HepG2 (cell line): ENCODE results near the gene ADARB2. TPM values are rescaled to one million over a fixed set of nuclear protein-coding genes. Genes with fewer than 3 reads are reported as not detected.

Source experiments
- CENPX ChIP-seq: sonication (generic); formaldehyde crosslinking; IDR thresholded peaks from 2 replicates; pipeline ENCODE4 v1.9.0; 2021; ENCODE audit warnings: mild to moderate bottlenecking, missing genetic modification reagents, moderate library complexity
- GATAD1 ChIP-seq: IDR thresholded peaks from 2 replicates; pipeline ENCODE4 v1.6.1; 2016; ENCODE audit warnings: missing genetic modification reagents, missing compliant biosample characterization
- KMT2A ChIP-seq: sonication (generic); formaldehyde crosslinking; IDR thresholded peaks from 2 replicates; pipeline ENCODE4 v1.4.0; 2020; ENCODE audit warnings: missing genetic modification reagents
- SCMH1 ChIP-seq: sonication (generic); formaldehyde crosslinking; IDR thresholded peaks from 2 replicates; pipeline ENCODE4 v1.9.0; 2021; ENCODE audit warnings: missing genetic modification reagents, mild to moderate bottlenecking, borderline replicate concordance
- TBL1XR1 ChIP-seq: fragments of 150-350 bp; IDR thresholded peaks from 2 replicates; pipeline ENCODE4 v1.6.1; 2014; ENCODE audit warnings: borderline replicate concordance, low read length; ENCODE audit not compliant: partially characterized antibody
- ZNF678 ChIP-seq: sonication (generic); formaldehyde crosslinking; IDR thresholded peaks from 2 replicates; pipeline ENCODE4 v1.4.0; 2020; ENCODE audit warnings: mild to moderate bottlenecking, missing genetic modification reagents
- ZNF792 ChIP-seq: IDR thresholded peaks from 2 replicates; pipeline ENCODE4 v1.6.1; 2016
- polyA plus RNA-seq, 8 experiments: library from polyadenylated mRNA; depleted of rRNA in 3 of 8; stranded (reverse) in 7 of 8; unstranded in 1 of 8; fragments of >200 nt; fragmentation: Illumina TruSeq in 4 of 8; extraction: Trizol in 4 of 8; gene quantifications; 2 replicates each; pipeline versions ENCODE4 v1.2.1 to v1.2.3, GENCODE V29; 2011 to 2016; ENCODE audit warnings: low read depth in 4 of 8, missing spikeins in 1 of 8, mixed read lengths in 1 of 8; ENCODE audit not compliant: insufficient read depth in 1 of 8
- total RNA-seq, 5 experiments: library from RNA; depleted of rRNA; stranded (reverse); fragments of >200 nt; fragmentation: Illumina TruSeq; extraction: Trizol; gene quantifications; 2 replicates each; pipeline ENCODE4 v1.2.3, GENCODE V29; 2016; ENCODE audit warnings: low read depth in 1 of 5
- TF ChIP-seq, protein P1 (sequence below): sonication (generic); formaldehyde crosslinking; conservative IDR thresholded peaks from 2 replicates; pipeline ENCODE4 v1.4.0; 2020; ENCODE audit warnings: missing genetic modification reagents
- TF ChIP-seq, protein P2 (sequence below): IDR thresholded peaks from 2 replicates; pipeline ENCODE4 v1.6.1; 2016; ENCODE audit warnings: mild to moderate bottlenecking
- TF ChIP-seq, protein P3 (sequence below): sonication (generic); formaldehyde crosslinking; IDR thresholded peaks from 2 replicates; pipeline ENCODE4 v1.4.0; 2020; ENCODE audit warnings: missing genetic modification reagents
- TF ChIP-seq, protein P4 (sequence below): sonication (generic); formaldehyde crosslinking; IDR thresholded peaks from 2 replicates; pipeline ENCODE4 v1.5.0; 2020; ENCODE audit warnings: missing genetic modification reagents
- TF ChIP-seq, protein P5 (sequence below): sonication (generic); formaldehyde crosslinking; IDR thresholded peaks from 2 replicates; pipeline ENCODE4 v1.4.0; 2020; ENCODE audit warnings: mild to moderate bottlenecking, low read depth, missing genetic modification reagents
- TF ChIP-seq, protein P6 (sequence below): sonication (generic); formaldehyde crosslinking; IDR thresholded peaks from 2 replicates; pipeline ENCODE4 v1.5.0; 2020; ENCODE audit warnings: mild to moderate bottlenecking, missing genetic modification reagents
- TF ChIP-seq, protein P7 (sequence below): sonication (generic); IDR thresholded peaks from 2 replicates; pipeline ENCODE4 v1.6.1; 2016; ENCODE audit warnings: low read depth, borderline replicate concordance
- TF ChIP-seq, protein P8 (sequence below): sonication (generic); formaldehyde crosslinking; IDR thresholded peaks from 2 replicates; pipeline ENCODE4 v1.4.0; 2020; ENCODE audit warnings: low read depth, mild to moderate bottlenecking, missing genetic modification reagents

The ADARB2 gene
- total and polyA plus RNA-seq, 2 of the 13 experiments (the other 11 are each of a cell fraction or from before 2014, with no cell fraction given), result not detected

DNA sequence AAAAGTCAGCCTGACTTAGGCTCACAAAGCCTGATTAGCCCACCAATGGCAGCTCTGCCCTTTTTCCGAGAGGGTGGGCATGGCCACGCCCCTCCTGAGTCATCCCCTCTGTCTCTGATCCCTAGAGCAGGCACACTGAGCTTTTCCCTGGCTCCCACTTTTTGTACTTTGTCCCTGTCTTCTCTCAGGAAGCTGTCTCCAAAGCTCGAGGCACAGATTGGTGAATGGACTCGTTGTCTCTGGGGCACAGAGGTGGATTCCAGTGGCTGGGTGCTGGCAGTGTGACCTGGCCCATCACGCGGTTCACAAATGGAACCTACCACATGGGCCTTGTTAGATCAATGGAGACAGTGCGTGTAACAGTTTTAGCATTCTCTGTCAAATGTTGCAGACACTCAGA lies 367.7 kb downstream of the ADARB2 start (continued):
- TF ChIP-seq, protein P1, sequence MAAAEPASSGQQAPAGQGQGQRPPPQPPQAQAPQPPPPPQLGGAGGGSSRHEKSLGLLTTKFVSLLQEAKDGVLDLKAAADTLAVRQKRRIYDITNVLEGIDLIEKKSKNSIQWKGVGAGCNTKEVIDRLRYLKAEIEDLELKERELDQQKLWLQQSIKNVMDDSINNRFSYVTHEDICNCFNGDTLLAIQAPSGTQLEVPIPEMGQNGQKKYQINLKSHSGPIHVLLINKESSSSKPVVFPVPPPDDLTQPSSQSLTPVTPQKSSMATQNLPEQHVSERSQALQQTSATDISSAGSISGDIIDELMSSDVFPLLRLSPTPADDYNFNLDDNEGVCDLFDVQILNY (CRISPR knock-in tag), result no peak
- TF ChIP-seq, protein P2, sequence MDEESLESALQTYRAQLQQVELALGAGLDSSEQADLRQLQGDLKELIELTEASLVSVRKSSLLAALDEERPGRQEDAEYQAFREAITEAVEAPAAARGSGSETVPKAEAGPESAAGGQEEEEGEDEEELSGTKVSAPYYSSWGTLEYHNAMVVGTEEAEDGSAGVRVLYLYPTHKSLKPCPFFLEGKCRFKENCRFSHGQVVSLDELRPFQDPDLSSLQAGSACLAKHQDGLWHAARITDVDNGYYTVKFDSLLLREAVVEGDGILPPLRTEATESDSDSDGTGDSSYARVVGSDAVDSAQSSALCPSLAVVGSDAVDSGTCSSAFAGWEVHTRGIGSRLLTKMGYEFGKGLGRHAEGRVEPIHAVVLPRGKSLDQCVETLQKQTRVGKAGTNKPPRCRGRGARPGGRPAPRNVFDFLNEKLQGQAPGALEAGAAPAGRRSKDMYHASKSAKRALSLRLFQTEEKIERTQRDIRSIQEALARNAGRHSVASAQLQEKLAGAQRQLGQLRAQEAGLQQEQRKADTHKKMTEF (CRISPR knock-in tag), result no peak; the same call in 1 of the 2 replicates
- TF ChIP-seq, protein P3, sequence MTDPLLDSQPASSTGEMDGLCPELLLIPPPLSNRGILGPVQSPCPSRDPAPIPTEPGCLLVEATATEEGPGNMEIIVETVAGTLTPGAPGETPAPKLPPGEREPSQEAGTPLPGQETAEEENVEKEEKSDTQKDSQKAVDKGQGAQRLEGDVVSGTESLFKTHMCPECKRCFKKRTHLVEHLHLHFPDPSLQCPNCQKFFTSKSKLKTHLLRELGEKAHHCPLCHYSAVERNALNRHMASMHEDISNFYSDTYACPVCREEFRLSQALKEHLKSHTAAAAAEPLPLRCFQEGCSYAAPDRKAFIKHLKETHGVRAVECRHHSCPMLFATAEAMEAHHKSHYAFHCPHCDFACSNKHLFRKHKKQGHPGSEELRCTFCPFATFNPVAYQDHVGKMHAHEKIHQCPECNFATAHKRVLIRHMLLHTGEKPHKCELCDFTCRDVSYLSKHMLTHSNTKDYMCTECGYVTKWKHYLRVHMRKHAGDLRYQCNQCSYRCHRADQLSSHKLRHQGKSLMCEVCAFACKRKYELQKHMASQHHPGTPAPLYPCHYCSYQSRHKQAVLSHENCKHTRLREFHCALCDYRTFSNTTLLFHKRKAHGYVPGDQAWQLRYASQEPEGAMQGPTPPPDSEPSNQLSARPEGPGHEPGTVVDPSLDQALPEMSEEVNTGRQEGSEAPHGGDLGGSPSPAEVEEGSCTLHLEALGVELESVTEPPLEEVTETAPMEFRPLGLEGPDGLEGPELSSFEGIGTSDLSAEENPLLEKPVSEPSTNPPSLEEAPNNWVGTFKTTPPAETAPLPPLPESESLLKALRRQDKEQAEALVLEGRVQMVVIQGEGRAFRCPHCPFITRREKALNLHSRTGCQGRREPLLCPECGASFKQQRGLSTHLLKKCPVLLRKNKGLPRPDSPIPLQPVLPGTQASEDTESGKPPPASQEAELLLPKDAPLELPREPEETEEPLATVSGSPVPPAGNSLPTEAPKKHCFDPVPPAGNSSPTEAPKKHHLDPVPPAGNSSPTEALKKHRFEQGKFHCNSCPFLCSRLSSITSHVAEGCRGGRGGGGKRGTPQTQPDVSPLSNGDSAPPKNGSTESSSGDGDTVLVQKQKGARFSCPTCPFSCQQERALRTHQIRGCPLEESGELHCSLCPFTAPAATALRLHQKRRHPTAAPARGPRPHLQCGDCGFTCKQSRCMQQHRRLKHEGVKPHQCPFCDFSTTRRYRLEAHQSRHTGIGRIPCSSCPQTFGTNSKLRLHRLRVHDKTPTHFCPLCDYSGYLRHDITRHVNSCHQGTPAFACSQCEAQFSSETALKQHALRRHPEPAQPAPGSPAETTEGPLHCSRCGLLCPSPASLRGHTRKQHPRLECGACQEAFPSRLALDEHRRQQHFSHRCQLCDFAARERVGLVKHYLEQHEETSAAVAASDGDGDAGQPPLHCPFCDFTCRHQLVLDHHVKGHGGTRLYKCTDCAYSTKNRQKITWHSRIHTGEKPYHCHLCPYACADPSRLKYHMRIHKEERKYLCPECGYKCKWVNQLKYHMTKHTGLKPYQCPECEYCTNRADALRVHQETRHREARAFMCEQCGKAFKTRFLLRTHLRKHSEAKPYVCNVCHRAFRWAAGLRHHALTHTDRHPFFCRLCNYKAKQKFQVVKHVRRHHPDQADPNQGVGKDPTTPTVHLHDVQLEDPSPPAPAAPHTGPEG (CRISPR knock-in tag), result no peak
- TF ChIP-seq TBL1XR1, result no peak
- TF ChIP-seq, protein P4, sequence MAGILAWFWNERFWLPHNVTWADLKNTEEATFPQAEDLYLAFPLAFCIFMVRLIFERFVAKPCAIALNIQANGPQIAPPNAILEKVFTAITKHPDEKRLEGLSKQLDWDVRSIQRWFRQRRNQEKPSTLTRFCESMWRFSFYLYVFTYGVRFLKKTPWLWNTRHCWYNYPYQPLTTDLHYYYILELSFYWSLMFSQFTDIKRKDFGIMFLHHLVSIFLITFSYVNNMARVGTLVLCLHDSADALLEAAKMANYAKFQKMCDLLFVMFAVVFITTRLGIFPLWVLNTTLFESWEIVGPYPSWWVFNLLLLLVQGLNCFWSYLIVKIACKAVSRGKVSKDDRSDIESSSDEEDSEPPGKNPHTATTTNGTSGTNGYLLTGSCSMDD (CRISPR knock-in tag), result no peak
- TF ChIP-seq SCMH1 (CRISPR knock-in tag), result no peak
- no peak for TF ChIP-seq ZNF792 (CRISPR knock-in tag)
- TF ChIP-seq, protein P5, sequence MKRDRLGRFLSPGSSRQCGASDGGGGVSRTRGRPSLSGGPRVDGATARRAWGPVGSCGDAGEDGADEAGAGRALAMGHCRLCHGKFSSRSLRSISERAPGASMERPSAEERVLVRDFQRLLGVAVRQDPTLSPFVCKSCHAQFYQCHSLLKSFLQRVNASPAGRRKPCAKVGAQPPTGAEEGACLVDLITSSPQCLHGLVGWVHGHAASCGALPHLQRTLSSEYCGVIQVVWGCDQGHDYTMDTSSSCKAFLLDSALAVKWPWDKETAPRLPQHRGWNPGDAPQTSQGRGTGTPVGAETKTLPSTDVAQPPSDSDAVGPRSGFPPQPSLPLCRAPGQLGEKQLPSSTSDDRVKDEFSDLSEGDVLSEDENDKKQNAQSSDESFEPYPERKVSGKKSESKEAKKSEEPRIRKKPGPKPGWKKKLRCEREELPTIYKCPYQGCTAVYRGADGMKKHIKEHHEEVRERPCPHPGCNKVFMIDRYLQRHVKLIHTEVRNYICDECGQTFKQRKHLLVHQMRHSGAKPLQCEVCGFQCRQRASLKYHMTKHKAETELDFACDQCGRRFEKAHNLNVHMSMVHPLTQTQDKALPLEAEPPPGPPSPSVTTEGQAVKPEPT (CRISPR knock-in tag), result no peak
- TF ChIP-seq, protein P6, sequence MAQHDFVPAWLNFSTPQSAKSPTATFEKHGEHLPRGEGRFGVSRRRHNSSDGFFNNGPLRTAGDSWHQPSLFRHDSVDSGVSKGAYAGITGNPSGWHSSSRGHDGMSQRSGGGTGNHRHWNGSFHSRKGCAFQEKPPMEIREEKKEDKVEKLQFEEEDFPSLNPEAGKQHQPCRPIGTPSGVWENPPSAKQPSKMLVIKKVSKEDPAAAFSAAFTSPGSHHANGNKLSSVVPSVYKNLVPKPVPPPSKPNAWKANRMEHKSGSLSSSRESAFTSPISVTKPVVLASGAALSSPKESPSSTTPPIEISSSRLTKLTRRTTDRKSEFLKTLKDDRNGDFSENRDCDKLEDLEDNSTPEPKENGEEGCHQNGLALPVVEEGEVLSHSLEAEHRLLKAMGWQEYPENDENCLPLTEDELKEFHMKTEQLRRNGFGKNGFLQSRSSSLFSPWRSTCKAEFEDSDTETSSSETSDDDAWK, result no peak
- TF ChIP-seq, protein P7, sequence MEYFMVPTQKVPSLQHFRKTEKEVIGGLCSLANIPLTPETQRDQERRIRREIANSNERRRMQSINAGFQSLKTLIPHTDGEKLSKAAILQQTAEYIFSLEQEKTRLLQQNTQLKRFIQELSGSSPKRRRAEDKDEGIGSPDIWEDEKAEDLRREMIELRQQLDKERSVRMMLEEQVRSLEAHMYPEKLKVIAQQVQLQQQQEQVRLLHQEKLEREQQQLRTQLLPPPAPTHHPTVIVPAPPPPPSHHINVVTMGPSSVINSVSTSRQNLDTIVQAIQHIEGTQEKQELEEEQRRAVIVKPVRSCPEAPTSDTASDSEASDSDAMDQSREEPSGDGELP, result peak; percentile 19; the same call in 1 of the 2 replicates
- TF ChIP-seq CENPX (CRISPR knock-in tag), result no peak
- no peak for TF ChIP-seq KMT2A
- 0 out of 2 replicates have a peak, but pooled peaks have one; percentile 14 for TF ChIP-seq GATAD1 (CRISPR knock-in tag)
- TF ChIP-seq, protein P8, sequence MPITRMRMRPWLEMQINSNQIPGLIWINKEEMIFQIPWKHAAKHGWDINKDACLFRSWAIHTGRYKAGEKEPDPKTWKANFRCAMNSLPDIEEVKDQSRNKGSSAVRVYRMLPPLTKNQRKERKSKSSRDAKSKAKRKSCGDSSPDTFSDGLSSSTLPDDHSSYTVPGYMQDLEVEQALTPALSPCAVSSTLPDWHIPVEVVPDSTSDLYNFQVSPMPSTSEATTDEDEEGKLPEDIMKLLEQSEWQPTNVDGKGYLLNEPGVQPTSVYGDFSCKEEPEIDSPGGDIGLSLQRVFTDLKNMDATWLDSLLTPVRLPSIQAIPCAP, result no peak
- TF ChIP-seq ZNF678 (CRISPR knock-in tag), result no peak
